Measurements from ENCODE around the gene RBM45.
"Not testable (repeated sequence)": the region's sequence is repeated elsewhere in the genome, so short reads cannot be mapped to it uniquely, and the experiment has no call there.

RBM45 gene

GRCh38 chr2:178112202-178113152 is at the start of gene RBM45:
Gene RBM45 (plus strand): TSS chr2:178112437. CDS start chr2:178112547, 110 bp downstream.
- DNase-seq = peak; percentile 72

- DNase-seq = no peak
Observed at GRCh38 chr2:178066324-178066723, 45.9 kb upstream of the RBM45 start.

GRCh38 chr2:178066890-178067669 is 45.2 kb upstream of the RBM45 start:
- DNase-seq = no peak

GRCh38 chr2:178068823-178069454 is 43.3 kb upstream of the RBM45 start:
- DNase-seq = no peak

- DNase-seq = no peak
Observed at GRCh38 chr2:178069551-178069950, 42.7 kb upstream of the RBM45 start.

GRCh38 chr2:178070824-178071223 is 41.4 kb upstream of the RBM45 start:
- no peak for DNase-seq

GRCh38 chr2:178072000-178072382 is 40.2 kb upstream of the RBM45 start:
- no peak for DNase-seq

GRCh38 chr2:178072383-178073301 is 39.6 kb upstream of the RBM45 start, which contains the start of gene PDE11A:
Gene PDE11A (minus strand): TSS chr2:178072777. CDS start chr2:178072437, 340 bp downstream.
- peak; percentile 30 for DNase-seq

GRCh38 chr2:178074123-178075005 is 37.9 kb upstream of the RBM45 start:
- no peak for DNase-seq

- DNase-seq = no peak
Observed at GRCh38 chr2:178075006-178075326, 37.3 kb upstream of the RBM45 start.

GRCh38 chr2:178076130-178076529 is 36.1 kb upstream of the RBM45 start:
- DNase-seq = no peak

GRCh38 chr2:178079279-178079678 is 33.0 kb upstream of the RBM45 start:
- not testable (repeated sequence) for DNase-seq

GRCh38 chr2:178082408-178083045 is 29.7 kb upstream of the RBM45 start:
- no peak for DNase-seq

GRCh38 chr2:178084273-178084672 is 28.0 kb upstream of the RBM45 start:
- DNase-seq = no peak

GRCh38 chr2:178088774-178089270 is 23.4 kb upstream of the RBM45 start:
- DNase-seq = no peak

GRCh38 chr2:178093471-178093870 is 18.8 kb upstream of the RBM45 start:
- DNase-seq = no peak

- no peak for DNase-seq
Observed at GRCh38 chr2:178101321-178102079, 10.7 kb upstream of the RBM45 start.

- DNase-seq = no peak
Observed at GRCh38 chr2:178105566-178105965, 6.7 kb upstream of the RBM45 start.

- no peak for DNase-seq
Observed at GRCh38 chr2:178106053-178106452, 6.2 kb upstream of the RBM45 start.

- no peak for DNase-seq
Observed at GRCh38 chr2:178108176-178108575, 4.1 kb upstream of the RBM45 start.
